AG08396 (cell line): ENCODE data around the gene PLEKHO1.

Experiments used
- DNase-seq: peaks from one replicate; pipeline ENCODE4 v3.0.0; 2012; ENCODE audit warnings: low spot score, mixed read lengths

Gene PLEKHO1

DNA sequence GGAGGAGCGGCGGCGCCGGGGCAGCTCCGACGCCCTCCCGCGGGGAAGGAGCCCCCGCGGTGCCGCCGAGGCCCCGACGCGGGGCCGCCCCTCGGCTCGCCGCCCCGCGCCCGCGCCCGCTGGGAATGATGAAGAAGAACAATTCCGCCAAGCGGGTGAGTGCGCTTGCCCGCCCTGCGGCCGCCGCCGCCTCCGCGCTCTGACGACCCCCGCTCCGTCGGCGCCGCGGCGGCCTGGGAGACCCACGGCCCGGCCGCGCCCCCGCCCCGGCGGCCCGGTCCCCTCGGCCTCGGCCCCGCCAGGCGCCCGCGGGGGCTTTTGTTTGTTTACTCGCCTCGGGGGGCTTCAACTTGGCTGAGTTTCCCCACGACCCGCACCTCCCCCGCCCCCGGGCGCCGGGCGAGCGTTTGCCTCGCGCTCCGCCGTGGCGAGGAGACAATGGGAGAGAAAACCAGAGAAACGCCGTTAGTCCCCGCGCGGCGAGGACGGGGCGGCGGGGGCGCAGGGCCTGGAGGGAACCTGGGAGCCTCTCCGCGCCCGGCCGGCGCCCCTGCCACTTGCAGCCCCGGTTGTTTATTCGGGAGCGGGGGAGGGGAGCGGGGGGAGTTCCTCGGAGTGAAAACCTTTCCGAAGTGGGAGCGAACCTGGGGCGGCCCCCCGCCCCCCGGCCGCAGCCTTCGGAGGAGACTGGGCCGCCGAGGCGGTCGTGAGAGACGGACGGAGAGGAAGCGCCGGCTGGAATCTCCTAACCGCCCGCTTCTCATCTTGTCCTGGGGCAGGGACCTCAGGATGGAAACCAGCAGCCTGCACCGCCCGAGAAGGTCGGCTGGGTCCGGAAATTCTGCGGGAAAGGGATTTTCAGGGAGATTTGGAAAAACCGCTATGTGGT lies 661 bp downstream of the PLEKHO1 start:
- peak; percentile 39 for DNase-seq

DNA sequence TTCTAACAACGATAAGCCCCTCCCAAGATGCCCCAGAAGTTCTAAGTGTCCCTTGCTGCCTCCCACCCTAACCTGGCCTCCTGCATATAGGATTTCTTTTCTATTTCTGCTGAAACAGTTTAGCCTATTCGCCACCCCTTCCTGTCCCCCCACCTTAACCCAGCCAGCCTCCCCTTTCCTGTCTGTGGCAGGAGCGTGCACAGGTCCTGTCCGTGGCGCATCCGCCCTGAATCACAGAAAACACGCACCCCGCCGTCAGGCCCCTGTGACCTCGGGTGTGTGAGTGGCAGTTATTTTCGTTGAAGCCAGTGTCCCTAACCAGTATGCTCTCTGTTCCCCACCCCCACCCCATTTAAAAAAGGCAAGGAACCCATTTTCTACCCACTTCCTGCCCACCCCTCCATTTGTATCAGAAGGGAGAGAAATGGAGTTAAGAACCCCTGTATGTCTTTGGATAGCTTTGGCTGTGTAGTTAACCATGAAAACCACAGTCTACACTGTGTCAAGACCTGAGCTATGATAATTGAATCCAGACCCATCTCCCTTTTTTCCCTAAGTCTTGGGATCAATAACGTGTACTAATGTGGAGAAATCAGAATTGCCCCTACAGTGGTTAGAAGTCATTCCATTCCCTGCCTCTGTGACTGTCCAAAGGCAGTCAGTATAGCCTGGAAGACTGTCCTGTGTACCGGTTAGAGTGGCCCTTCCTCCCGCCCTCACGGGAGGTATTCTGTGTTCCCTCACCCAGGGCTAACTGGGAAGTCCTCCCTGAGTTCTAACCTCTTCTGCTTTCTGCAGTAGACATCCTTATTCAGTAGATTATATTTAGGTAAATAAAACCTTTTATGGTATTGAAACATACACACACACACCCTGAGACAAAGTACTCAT lies 1.8 kb downstream of the PLEKHO1 start:
- DNase-seq = peak; percentile 20

- DNase-seq = no peak
These were observed 2.4 kb downstream of the PLEKHO1 start for GRCh38 chr1:150152182-150152536.

- DNase-seq = peak; percentile 62
These were observed 3.2 kb downstream of the PLEKHO1 start for GRCh38 chr1:150152772-150153456.

GRCh38 chr1:150154143-150154542 lies 4.4 kb downstream of the PLEKHO1 start:
- DNase-seq = no peak

DNA sequence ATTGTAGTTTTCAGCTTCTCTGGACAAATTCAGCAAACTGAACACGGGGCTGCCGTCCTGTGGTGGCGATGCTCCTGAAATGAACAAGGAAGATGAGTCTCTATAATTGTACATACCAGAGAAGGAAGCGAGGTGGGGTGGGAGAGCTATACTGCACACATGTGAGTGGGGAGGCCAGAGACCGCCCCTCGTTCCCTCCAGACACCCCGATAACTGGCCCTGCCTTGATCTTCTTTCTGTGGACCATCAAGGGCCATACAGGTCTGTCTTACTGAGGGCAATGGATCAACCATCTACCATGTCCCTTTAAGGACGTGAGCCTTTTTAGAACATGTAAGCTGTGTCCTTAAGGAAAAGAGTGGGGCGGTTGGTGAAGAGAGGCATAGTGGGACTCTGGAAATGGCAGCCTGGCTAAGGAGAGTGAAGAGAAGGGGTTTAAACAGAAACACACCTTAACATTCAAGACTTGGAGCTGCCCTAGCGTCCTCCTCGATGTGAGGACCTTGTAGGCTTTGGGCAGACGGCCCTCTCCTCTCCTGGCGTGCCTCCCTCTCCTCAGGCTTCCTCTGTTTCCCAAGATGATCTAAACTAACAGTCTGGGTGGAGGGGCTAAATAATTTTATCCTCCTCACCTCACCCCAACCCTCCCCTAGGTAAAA lies 5.8 kb downstream of the PLEKHO1 start:
- DNase-seq = no peak

DNA sequence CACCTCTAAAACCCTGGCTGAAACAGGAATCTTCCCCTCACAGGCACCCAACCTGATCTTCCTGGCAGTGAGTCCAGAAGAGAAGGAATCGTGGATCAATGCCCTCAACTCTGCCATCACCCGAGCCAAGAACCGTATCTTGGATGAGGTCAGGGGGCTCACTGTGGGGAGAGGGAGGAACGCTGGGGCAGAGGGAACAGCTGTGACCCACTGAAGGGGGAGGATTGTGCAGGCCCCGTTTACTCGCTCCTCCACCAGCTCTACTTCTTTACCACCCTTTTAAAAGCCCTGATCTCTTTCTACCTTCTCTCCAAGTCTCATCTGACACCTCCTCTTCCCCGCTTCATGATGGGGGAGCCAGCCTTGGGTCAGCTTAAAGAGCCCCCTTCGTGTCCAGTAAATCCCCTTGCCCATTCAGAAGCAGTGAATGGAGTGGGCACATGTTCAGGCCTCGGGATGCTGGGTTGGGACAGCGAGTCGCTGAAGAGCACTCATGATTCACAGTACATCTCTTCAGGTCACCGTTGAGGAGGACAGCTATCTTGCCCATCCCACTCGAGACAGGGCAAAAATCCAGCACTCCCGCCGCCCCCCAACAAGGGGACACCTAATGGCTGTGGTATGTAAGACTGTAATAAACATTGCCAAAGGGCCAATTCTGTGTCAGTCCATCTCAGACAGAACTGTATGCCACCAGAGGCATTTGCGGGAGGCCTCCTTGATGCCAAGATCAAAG lies 7.3 kb downstream of the PLEKHO1 start:
- DNase-seq = peak; percentile 53

DNA sequence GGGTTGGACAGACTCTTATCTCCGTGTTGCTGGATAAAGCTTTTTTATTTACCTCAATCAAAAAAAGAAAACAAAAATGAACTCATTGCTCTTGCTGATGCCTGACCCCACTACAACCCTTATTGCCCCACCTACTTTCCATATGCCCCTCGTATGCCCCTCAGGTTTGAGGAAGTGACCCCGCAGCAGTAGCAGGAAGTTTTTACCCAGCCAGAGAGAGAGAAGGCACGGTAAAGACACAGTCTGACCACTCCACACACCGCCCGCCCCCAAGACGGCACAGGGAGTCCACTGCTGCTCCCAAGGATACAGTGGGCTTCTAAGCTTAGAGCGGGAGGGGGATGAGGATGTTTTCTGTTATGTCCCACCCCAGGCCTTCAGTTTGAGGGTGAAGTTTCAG lies 9.8 kb downstream of the PLEKHO1 start:
- DNase-seq = no peak

- DNase-seq = no peak
These were observed 11.4 kb downstream of the PLEKHO1 start for GRCh38 chr1:150160964-150161621.

GRCh38 chr1:150161747-150162581 lies 12.2 kb downstream of the PLEKHO1 start:
- no peak for DNase-seq

- no peak for DNase-seq
These were observed 12.8 kb downstream of the PLEKHO1 start for GRCh38 chr1:150162582-150162861.

GRCh38 chr1:150162862-150163706 lies 13.4 kb downstream of the PLEKHO1 start:
- DNase-seq = peak; percentile 95

DNA sequence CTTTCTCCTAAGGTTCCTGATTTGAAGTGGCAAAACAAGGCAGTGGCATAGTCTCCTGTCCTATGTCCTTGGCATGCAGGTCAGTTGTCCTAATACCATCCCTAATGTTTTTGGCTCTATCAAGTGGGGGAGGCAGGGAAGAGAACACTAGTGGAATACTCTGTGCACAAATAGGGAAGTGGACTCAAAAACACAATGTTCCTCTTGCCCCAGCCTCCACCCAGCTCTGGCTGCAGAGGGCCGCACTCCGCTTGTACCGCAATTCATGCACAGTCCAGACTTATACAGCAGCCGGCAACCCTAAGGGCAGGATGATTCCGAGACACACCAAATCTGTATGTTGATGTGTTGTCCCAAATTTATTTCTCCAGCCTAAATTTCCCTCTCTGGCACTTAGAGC lies 14.5 kb downstream of the PLEKHO1 start:
- DNase-seq = no peak

DNA sequence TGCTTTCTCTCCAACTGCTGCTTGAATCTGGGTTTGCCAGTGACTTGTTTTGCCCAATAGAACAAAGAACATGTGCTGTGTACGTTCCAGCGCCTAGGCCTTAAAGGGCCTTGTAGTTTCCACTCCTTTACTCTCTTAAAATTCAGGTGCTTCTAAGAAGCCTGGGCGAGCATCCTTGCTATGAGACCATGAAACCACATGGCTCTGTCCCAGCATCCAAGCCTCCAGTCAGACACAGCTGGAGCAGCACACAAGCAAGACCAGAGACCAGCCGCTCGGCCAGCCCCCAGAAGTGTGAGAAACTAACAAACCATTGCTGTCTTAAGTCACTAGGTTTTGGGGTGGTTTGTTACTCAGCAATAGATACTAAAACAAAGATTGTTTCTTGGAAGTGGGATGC lies 15.1 kb downstream of the PLEKHO1 start:
- DNase-seq = no peak

DNA sequence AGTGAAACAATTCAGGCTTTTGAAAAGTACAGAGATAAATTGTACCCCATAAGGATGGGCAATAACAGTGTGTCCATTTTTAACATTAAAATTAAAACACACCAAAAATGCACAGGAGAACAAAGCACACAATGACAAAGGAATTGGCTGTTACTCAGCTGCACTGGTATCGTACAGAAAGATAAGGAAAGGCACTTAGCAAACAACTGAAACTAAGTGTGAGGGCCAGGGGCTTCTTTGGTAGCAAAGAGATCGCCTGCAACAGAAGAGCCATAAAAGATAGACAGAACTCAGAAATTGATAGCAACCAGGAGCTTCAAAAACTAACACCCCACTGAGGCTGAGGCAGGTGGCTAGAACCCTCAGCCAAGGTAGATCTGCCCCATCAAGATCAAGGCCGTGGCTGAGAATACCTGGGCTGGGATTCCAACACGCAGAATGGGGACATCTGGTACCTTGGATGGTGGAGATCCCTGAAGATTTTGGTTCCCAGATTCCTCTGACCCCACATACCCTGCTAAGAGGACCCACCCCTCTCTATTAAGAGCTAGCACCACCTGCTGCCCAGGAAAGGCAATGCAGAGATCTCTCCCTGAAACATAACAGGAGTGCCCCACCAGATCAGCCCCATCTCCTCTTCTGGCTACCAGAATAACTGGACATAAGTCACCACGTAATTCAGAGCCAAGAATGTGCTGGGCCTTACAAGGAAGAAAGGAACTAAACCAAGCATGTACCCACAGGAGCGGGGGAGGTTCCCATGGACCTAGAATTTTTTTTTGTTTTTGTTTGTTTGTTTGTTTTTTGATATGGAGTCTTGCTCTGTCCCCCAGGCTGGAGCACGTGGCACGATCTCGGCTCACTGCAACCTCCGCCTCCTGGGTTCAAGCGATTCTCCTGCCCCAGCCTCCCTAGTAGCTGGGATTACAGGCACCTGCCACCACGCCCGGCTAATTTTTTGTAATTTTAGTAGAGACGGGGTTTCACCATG lies 16.2 kb downstream of the PLEKHO1 start:
- DNase-seq = peak; percentile 26

- DNase-seq = peak; percentile 67
These were observed 19.4 kb downstream of the PLEKHO1 start for GRCh38 chr1:150168960-150169601.

DNA sequence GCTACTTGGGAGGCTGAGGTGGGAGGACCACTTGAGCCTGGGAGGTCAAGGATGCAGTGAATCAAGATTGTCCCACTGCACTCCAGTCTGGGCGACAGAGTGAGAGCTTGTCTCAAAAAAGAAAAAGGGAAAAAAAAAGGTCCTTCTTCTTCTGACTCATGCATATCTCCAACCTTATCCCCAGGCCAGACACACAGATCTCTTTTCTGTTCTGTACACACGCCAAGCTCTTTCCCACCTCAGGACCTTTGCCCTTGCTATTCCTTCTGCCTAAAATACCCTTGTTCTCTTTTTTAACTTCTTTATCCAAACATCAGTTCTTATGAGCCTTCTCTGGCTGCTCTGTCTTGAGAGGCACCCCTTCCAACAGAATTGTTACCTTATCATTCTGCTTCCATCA lies 22.1 kb downstream of the PLEKHO1 start:
- DNase-seq = no peak
